Measurements from ENCODE around the gene FRMD4B. TPM values are rescaled to one million over a fixed set of nuclear protein-coding genes. Genes with fewer than 3 reads are reported as not detected.

The FRMD4B gene
- total RNA-seq, 1 donor from 2014 or later = 16.4 TPM

DNA sequence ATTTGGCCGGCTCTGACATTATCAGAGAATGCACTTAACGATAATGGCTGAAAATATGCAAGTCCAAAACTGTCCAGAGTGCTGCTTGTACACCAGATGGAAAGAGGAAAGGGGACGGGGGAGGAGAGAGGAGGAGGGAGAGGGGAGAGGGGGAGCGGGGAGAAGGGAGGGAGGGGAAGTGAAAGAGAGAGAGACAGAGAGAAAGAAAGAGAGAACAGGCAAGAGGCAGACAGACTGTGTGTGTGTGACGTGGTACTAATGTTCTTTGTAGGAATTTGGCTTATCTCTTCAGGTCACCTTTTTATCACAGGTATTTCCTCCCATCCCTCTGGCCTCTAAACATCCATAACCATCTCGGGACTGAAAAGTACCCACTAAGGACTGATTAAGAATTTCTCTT is 188.4 kb downstream of the FRMD4B start:
- no peak overlapping the region for H3K4me3 ChIP-seq (ENCODE audit: low read depth, low read length)
- no peaks in the 10 kb centered on the region for H3K36me3 ChIP-seq (ENCODE audit: control insufficient read depth, insufficient read depth, low read length)
- TF ChIP-seq, protein P1, sequence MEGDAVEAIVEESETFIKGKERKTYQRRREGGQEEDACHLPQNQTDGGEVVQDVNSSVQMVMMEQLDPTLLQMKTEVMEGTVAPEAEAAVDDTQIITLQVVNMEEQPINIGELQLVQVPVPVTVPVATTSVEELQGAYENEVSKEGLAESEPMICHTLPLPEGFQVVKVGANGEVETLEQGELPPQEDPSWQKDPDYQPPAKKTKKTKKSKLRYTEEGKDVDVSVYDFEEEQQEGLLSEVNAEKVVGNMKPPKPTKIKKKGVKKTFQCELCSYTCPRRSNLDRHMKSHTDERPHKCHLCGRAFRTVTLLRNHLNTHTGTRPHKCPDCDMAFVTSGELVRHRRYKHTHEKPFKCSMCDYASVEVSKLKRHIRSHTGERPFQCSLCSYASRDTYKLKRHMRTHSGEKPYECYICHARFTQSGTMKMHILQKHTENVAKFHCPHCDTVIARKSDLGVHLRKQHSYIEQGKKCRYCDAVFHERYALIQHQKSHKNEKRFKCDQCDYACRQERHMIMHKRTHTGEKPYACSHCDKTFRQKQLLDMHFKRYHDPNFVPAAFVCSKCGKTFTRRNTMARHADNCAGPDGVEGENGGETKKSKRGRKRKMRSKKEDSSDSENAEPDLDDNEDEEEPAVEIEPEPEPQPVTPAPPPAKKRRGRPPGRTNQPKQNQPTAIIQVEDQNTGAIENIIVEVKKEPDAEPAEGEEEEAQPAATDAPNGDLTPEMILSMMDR (IDR thresholded peaks at IDR 0.05; ENCODE audit: insufficient read depth, low read length, poor library complexity, severe bottlenecking) = no peak
- no peaks in the 10 kb centered on the region for H3K27me3 ChIP-seq (ENCODE audit: control insufficient read depth, insufficient read depth, low read length)
- no peak for DNase-seq (ENCODE audit: low read depth)

DNA sequence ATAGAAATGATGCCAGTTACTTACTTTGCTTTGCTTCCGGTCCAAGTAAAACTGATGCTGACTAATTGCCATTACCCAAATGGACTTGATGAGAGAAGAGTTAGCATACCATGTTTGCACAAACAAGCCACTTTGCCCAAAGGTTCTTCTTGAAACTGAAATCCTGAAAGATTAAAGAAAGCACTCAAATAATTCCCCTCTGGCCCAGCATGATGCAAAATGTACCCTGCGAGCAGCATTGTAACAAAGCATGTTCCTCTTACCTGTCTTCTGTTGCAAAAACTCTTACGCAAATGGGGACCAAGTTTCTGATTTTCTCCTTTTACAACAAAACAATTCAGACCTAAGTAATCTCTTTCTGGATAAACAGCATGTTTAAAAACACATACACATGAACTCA is 189.0 kb downstream of the FRMD4B start:
- TF ChIP-seq, protein P1 (IDR thresholded peaks at IDR 0.05; ENCODE audit: insufficient read depth, low read length, poor library complexity, severe bottlenecking) = no peak
- H3K36me3 ChIP-seq (ENCODE audit: control insufficient read depth, insufficient read depth, low read length) = no peaks in the 10 kb centered on the region
- DNase-seq (ENCODE audit: low read depth) = no peak

DNA sequence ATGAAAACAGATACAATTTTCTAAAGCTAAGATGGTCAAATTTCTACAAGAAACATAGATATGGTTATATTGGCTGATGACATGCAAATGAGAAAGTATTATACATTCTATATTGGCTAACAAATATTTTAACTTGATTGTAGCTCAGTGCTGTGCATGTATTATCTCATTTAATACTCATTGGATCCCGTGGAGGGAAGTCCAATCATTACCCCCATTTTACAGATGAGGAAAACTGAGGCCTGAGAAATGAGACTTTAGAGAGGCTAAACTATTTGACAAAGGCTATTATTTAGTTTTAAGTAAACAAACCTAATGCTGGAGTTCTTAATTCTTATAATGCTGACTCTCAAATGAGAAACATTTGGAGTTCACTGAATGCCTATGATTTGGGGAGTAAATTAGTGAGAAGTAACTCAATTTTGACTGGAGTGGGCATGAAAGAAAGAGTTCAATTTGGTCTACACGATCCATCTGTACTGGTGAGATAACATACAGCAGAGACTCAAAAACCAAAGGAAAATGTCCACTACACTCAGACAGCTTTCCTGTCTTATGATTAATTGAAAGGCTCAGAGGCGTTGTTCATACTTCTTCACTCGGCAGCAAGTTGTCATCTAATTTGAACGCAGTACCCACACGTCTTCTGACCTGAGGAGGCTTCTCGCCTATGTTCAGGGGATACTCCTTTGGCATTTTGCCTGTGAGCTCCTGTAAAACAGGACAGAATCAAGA is 191.3 kb downstream of the FRMD4B start:
- no peak overlapping the region for H3K4me3 ChIP-seq (ENCODE audit: low read depth, low read length)
- TF ChIP-seq, protein P1 (IDR thresholded peaks at IDR 0.05; ENCODE audit: insufficient read depth, low read length, poor library complexity, severe bottlenecking) = no peak
- no peaks in the 10 kb centered on the region for H3K27me3 ChIP-seq (ENCODE audit: control insufficient read depth, insufficient read depth, low read length)
- DNase-seq (ENCODE audit: low read depth) = no peak
- H3K36me3 ChIP-seq (ENCODE audit: control insufficient read depth, insufficient read depth, low read length) = no peaks in the 10 kb centered on the region

More for the DNA sequence above, 189.0 kb downstream of the FRMD4B start:
- Histone ChIP-seq H3K4me3 (ENCODE audit: low read depth, low read length) (no peak overlapping the region), H3K27me3 (ENCODE audit: control insufficient read depth, insufficient read depth, low read length) (no peaks in the 10 kb centered on the region)

DNA sequence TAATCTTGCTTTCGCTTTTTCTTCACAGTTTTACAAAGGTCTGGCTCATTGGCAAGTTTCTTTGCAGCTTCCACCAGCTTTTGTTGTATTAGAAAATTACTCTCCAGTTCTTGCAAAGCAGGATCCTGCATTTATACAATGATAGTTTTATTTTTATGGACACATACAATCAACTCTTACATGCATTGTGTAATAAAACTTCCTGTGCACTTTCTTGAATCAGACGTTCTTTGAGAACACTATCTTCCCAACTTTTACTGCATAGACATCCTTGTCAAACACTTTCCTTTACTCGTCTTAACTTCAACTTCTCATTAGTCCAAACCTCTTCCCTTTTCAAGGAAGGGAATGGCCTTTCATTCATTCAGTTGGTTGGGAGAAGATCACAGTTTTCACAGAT is 192.1 kb downstream of the FRMD4B start:
- TF ChIP-seq, protein P1 (IDR thresholded peaks at IDR 0.05; ENCODE audit: insufficient read depth, low read length, poor library complexity, severe bottlenecking) = no peak
- no peak overlapping the region for H3K4me3 ChIP-seq (ENCODE audit: low read depth, low read length)
- no peak for DNase-seq (ENCODE audit: low read depth)
- H3K36me3 ChIP-seq (ENCODE audit: control insufficient read depth, insufficient read depth, low read length) = no peaks in the 10 kb centered on the region
- no peaks in the 10 kb centered on the region for H3K27me3 ChIP-seq (ENCODE audit: control insufficient read depth, insufficient read depth, low read length)

DNA sequence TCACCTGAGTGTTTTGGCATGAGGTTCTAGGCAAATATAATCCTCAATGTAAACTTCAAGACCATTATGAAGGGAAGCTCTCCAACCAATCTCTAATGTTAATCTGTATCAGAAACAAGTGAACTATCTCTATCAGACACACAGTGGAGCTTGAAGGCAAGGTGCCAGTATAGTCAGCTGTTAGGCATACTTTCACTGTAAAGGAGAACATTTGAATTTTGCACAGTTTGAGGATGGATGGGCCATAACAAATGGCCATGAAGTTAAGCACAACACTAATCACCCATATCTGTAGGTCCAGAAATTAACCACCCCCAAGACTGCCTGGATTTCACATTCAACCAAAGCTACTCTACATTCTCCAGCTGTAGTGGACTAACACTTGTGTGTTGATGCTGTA is 194.4 kb downstream of the FRMD4B start:
- Histone ChIP-seq H3K27me3 (ENCODE audit: control insufficient read depth, insufficient read depth, low read length) (no peaks in the 10 kb centered on the region), H3K36me3 (ENCODE audit: control insufficient read depth, insufficient read depth, low read length) (peaks cover 1% of the 10 kb centered on the region), H3K4me3 (ENCODE audit: low read depth, low read length) (no peak overlapping the region)
- TF ChIP-seq, protein P1 (IDR thresholded peaks at IDR 0.05; ENCODE audit: insufficient read depth, low read length, poor library complexity, severe bottlenecking) = no peak
- no peak for DNase-seq (ENCODE audit: low read depth)

DNA sequence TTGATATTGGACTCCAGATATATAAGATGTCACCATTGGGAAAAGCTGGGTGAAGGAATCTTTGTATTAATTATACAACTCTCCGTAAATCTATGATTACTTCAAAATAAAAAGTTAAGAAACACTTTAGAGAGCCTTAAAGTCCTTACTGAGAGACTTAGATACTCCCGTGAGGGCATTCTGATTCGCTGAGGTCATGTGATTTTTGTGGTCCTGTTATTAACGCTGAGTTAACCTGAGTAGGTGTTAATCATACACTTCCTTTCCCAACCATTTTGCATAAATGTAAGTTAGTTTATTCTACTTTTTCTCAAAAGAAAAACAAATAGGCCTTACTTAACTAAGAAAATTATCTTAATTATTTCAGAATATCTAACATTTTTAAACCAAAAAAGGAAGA is 196.4 kb downstream of the FRMD4B start:
- DNase-seq (ENCODE audit: low read depth) = no peak
- H3K36me3 ChIP-seq (ENCODE audit: control insufficient read depth, insufficient read depth, low read length) = peaks cover 1% of the 10 kb centered on the region
- no peak overlapping the region for H3K4me3 ChIP-seq (ENCODE audit: low read depth, low read length)
- H3K27me3 ChIP-seq (ENCODE audit: control insufficient read depth, insufficient read depth, low read length) = no peaks in the 10 kb centered on the region
- TF ChIP-seq, protein P1 (IDR thresholded peaks at IDR 0.05; ENCODE audit: insufficient read depth, low read length, poor library complexity, severe bottlenecking) = no peak
